ENCODE data around the gene SELENON. TPM values are rescaled to one million over a fixed set of nuclear protein-coding genes. Genes with fewer than 3 reads are reported as not detected.

The SELENON gene
- total and polyA plus RNA-seq, 2 of the 8 experiments (the other 6 are each of a cell fraction or from before 2014, with no cell fraction given) = 43.0 to 77.6 TPM

- TF ChIP-seq CHD7 (IDR thresholded peaks at IDR 0.05; ENCODE audit: insufficient replicate concordance, low read length) (no peak), PHF8 (conservative IDR thresholded peaks at IDR 0.05; ENCODE audit: low read depth, low read length) (no peak), BRCA1 (IDR thresholded peaks at IDR 0.05; ENCODE audit: low read depth, low read length) (no peak)
These were observed 66.3 kb downstream of the SELENON start (continued) for GRCh38 chr1:25866288-25866687.

Data from H1 (cell line).